GM18870 (cell line): ENCODE results near the gene SCEL.
"Not testable (repeated sequence)": the region's sequence is repeated elsewhere in the genome, so short reads cannot be mapped to it uniquely, and the experiment has no call there.

ENCODE experiments used
- ATAC-seq: cut with Tn5 transposase; IDR thresholded peaks from one replicate; pipeline ENCODE4 v1.9.1; 2021; ENCODE audit warnings: moderate library complexity; ENCODE audit not compliant: unreplicated experiment

SCEL gene

GRCh38 chr13:77653301-77653700 is 117.8 kb downstream of the SCEL start:
- ATAC-seq, result no peak

- not testable (repeated sequence) for ATAC-seq
Measured at GRCh38 chr13:77660016-77660415, 124.5 kb downstream of the SCEL start.

GRCh38 chr13:77660841-77661250 is 125.3 kb downstream of the SCEL start:
- ATAC-seq, result no peak

GRCh38 chr13:77662301-77662700 is 126.8 kb downstream of the SCEL start:
- ATAC-seq, result not testable (repeated sequence)

GRCh38 chr13:77662831-77663230 is 127.3 kb downstream of the SCEL start:
- ATAC-seq, result not testable (repeated sequence)

GRCh38 chr13:77674852-77675251 is 139.3 kb downstream of the SCEL start:
- ATAC-seq, result no peak

- ATAC-seq, result no peak
Measured at GRCh38 chr13:77678691-77679235, 143.3 kb downstream of the SCEL start.

- no peak for ATAC-seq
Measured at GRCh38 chr13:77687799-77688198, 152.3 kb downstream of the SCEL start.

- no peak for ATAC-seq
Measured at GRCh38 chr13:77691871-77692270, 156.4 kb downstream of the SCEL start.

GRCh38 chr13:77692746-77693448 is 157.4 kb downstream of the SCEL start:
- ATAC-seq, result no peak

GRCh38 chr13:77693449-77693940 is 158.0 kb downstream of the SCEL start:
- ATAC-seq, result no peak
